GM23338 (cell line): ENCODE measurements around the gene SLC39A11. TPM values are rescaled to one million over a fixed set of nuclear protein-coding genes. Genes with fewer than 3 reads are reported as not detected.

ENCODE experiments used
- ATAC-seq: fragments of 200-7000 bp; cut with Tn5 transposase; 3 replicates; pipeline ENCODE4 v1.9.1; 2020
- DNase-seq: peaks from one replicate; pipeline ENCODE4 v3.0.0-alpha.2; 2015; ENCODE audit warnings: low spot score
- H2AFZ ChIP-seq: fragments of 200-600 bp; sonication (generic); 2 replicates; pipeline ENCODE4 v1.8.0; 2016; ENCODE audit warnings: antibody characterized with exemption, mild to moderate bottlenecking, moderate library complexity
- H3F3A ChIP-seq: fragments of 200-600 bp; sonication (generic); replicated peaks from 2 replicates; pipeline ENCODE4 v1.8.0; 2017; ENCODE audit warnings: antibody characterized with exemption, mixed run types, low read depth
- H3K27ac ChIP-seq: fragments of 200-600 bp; sonication (generic); 2 replicates; pipeline ENCODE4 v1.6.1; 2016; ENCODE audit warnings: low read depth
- H3K27me3 ChIP-seq: fragments of 200-600 bp; sonication (generic); 2 replicates; pipeline ENCODE4 v1.8.0; 2016; ENCODE audit warnings: mild to moderate bottlenecking, mixed run types, moderate library complexity; ENCODE audit not compliant: insufficient read depth
- H3K36me3 ChIP-seq: fragments of 200-600 bp; sonication (generic); 2 replicates; pipeline ENCODE4 v1.8.0; 2016; ENCODE audit warnings: mild to moderate bottlenecking; ENCODE audit not compliant: insufficient read depth
- H3K4me1 ChIP-seq: fragments of 200-600 bp; sonication (generic); 2 replicates; pipeline ENCODE4 v1.8.0; 2016; ENCODE audit warnings: mild to moderate bottlenecking, moderate library complexity; ENCODE audit not compliant: insufficient read depth
- H3K4me2 ChIP-seq: fragments of 200-600 bp; sonication (generic); 2 replicates; pipeline ENCODE4 v1.7.1; 2017; ENCODE audit warnings: mixed run types
- H3K4me3 ChIP-seq: fragments of 200-600 bp; sonication (generic); 2 replicates; pipeline ENCODE4 v1.6.1; 2016; ENCODE audit warnings: mixed run types
- H3K79me2 ChIP-seq: fragments of 200-600 bp; sonication (generic); replicated peaks from 2 replicates; pipeline ENCODE4 v1.8.0; 2017; ENCODE audit warnings: mild to moderate bottlenecking; ENCODE audit not compliant: insufficient read depth
- H3K9me2 ChIP-seq: fragments of 200-600 bp; sonication (generic); 2 replicates; pipeline ENCODE4 v1.8.0; 2017; ENCODE audit not compliant: insufficient read depth
- H4K20me1 ChIP-seq: fragments of 200-600 bp; sonication (generic); replicated peaks from 2 replicates; pipeline ENCODE4 v1.8.0; 2017; ENCODE audit warnings: mild to moderate bottlenecking; ENCODE audit not compliant: insufficient read depth
- H3K27ac Mint-ChIP-seq: 2 replicates; pipeline ENCODE4 v1.8.0; 2020; ENCODE audit warnings: inconsistent platforms, mild to moderate bottlenecking, moderate library complexity, mixed read lengths
- H3K27me3 Mint-ChIP-seq: 3 replicates; pipeline ENCODE4 v1.8.0; 2022; ENCODE audit warnings: low read depth, mild to moderate bottlenecking, moderate library complexity, mixed read lengths, inconsistent platforms; ENCODE audit not compliant: insufficient read depth, poor library complexity
- H3K36me3 Mint-ChIP-seq: 3 replicates; pipeline ENCODE4 v1.8.0; 2021; ENCODE audit warnings: low read depth, mild to moderate bottlenecking, inconsistent platforms, moderate library complexity, mixed read lengths
- H3K4me1 Mint-ChIP-seq: 3 replicates; pipeline ENCODE4 v1.8.0; 2020; ENCODE audit warnings: mild to moderate bottlenecking, inconsistent platforms, mixed read lengths
- H3K4me3 Mint-ChIP-seq: 3 replicates; pipeline ENCODE4 v1.8.0; 2021; ENCODE audit warnings: moderate library complexity, mild to moderate bottlenecking, inconsistent platforms, mixed read lengths
- H3K9me3 Mint-ChIP-seq: 3 replicates; pipeline ENCODE4 v1.8.0; 2020; ENCODE audit warnings: moderate library complexity, mild to moderate bottlenecking, inconsistent platforms, mixed read lengths
- CREB1 ChIP-seq: fragments of 250-450 bp; sonication (Bioruptor Pico); IDR thresholded peaks from 2 replicates; pipeline ENCODE4 v1.5.0; 2020; ENCODE audit warnings: low read depth, mild to moderate bottlenecking, moderate library complexity
- ETS1 ChIP-seq: IDR thresholded peaks from 2 replicates; pipeline ENCODE4 v1.6.1; 2016; ENCODE audit warnings: antibody characterized with exemption
- EZH2 ChIP-seq: fragments of 200-600 bp; sonication (generic); IDR thresholded peaks from one replicate; pipeline ENCODE4 v1.8.0; 2017; ENCODE audit warnings: antibody characterized with exemption, mild to moderate bottlenecking, low read depth; ENCODE audit not compliant: unreplicated experiment
- NANOG ChIP-seq: IDR thresholded peaks from 2 replicates; pipeline ENCODE4 v1.6.1; 2016; ENCODE audit warnings: antibody characterized with exemption, borderline replicate concordance
- ZNF114 ChIP-seq: fragments of 250-450 bp; sonication (Bioruptor Pico); IDR thresholded peaks from 2 replicates; pipeline ENCODE4 v1.5.0; 2020; ENCODE audit warnings: mild to moderate bottlenecking, moderate library complexity
- ZNF331 ChIP-seq: fragments of 250-450 bp; sonication (Bioruptor Pico); IDR thresholded peaks from 2 replicates; pipeline ENCODE4 v1.5.0; 2020; ENCODE audit warnings: low read depth, mild to moderate bottlenecking, moderate library complexity
- ZNF462 ChIP-seq: fragments of 250-450 bp; sonication (Bioruptor Pico); IDR thresholded peaks from 2 replicates; pipeline ENCODE4 v1.5.0; 2020; ENCODE audit warnings: mild to moderate bottlenecking, moderate library complexity
- polyA plus RNA-seq: library from polyadenylated mRNA; unstranded; fragments of >200 nt; fragmentation: Nextera tagmentation; extraction: Ambion mirVana; gene quantifications from 2 replicates; pipeline ENCODE4 v1.2.1, GENCODE V29; 2016
- total RNA-seq: library from RNA; depleted of rRNA; stranded (reverse); fragments of >200 nt; shearing (Covaris generic); gene quantifications from 2 replicates; pipeline ENCODE4 v1.2.3, GENCODE V29; 2014

SLC39A11 gene
- total and polyA plus RNA-seq, 2 experiments from 2014 or later = 10.8 to 18.1 TPM

DNA sequence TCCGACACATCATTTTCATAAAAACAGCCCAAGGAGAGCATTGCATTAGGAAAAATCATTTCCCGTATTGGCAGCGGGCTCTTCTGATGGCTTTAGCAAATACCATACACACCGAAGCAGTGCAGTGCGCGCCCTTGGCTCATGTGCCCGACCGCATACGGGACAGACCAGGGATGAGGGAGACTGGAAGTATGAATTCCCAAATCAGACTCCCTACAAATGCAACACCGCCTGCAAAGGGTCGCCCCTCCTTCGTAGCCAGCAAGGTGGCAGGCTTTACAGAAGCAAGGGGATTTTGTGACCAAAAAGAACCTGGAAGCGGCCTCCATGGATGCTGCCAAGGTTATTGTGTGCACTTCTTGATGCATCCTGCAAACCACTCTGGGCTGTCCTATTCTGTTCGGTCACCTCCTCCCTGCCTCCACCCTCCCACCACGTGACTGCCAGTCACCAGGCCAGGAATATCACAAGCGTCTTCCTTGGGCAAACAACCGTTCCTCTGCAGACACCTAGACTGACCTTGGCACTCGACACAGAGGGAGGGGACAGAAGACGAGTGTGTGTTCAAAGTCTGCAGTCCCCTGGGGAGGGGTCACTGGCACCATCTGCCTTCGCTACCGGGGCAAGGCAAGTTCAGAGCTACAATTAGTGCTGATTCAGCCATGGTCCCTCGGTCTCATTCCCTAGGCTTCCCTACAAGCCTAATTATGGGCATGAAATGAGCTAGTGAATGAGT lies 460.4 kb downstream of the SLC39A11 start (continued):
- TF ChIP-seq ETS1 (no peak), ZNF114 (CRISPR knock-in tag) (no peak), ZNF331 (CRISPR knock-in tag) (no peak), EZH2 (no peak)

DNA sequence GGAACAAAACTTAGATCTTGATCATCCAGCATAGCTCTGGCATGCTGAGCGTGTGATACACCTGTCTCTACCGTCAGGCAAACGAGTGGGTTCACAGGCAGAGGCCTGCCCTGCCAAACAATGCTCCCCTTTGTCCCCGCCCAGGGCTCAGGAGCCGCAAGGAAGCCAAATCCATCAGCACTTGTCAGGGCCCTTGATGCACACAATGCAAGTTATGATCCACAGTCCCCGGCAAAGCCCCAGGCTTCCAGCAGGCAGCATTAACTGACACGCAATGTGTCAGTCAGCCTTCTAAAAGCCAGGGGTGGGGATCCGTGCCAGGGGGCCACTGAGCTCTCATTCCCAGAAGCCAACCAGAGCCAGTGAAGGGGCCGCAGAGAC lies 460.9 kb downstream of the SLC39A11 start:
- peaks cover 1% of the 10 kb centered on the region for H3K27me3 Mint-ChIP-seq
- H3K4me3 Mint-ChIP-seq = no peak overlapping the region
- peak; percentile 28; the same call in 1 of the 3 replicates for ATAC-seq
- H3K9me3 Mint-ChIP-seq = peaks cover 3% of the 10 kb centered on the region; the same call in 1 of the 3 replicates
- TF ChIP-seq EZH2 = no peak
- TF ChIP-seq ZNF114 (CRISPR knock-in tag) = no peak
- Histone ChIP-seq H3K4me3 (no peak overlapping the region), H3K36me3 (no peaks in the 10 kb centered on the region), H3K4me1 (no peaks in the 10 kb centered on the region), H3K27me3 (no peaks in the 10 kb centered on the region), H3K79me2 (no peaks in the 10 kb centered on the region), H3K27ac (no peak overlapping the region), H2AFZ (peak overlapping the region; percentile 38; the same call in 1 of the 2 replicates), H3F3A (no peaks in the 10 kb centered on the region), H4K20me1 (no peaks in the 10 kb centered on the region), H3K4me2 (no peak overlapping the region), H3K9me2 (no peaks in the 10 kb centered on the region)
- DNase-seq = no peak
- H3K36me3 Mint-ChIP-seq = no peaks in the 10 kb centered on the region
- no peak overlapping the region for H3K27ac Mint-ChIP-seq
- H3K4me1 Mint-ChIP-seq = 0 out of 3 replicates have a peak, but pooled peaks cover 2% of the 10 kb centered on the region

GRCh38 chr17:72624652-72625051 lies 467.8 kb downstream of the SLC39A11 start:
- H3F3A ChIP-seq = no peaks in the 10 kb centered on the region
- no peaks in the 10 kb centered on the region for H3K36me3 Mint-ChIP-seq
- H2AFZ ChIP-seq = 0 out of 2 replicates have a peak overlapping the region, but pooled peaks have one; percentile 66
- no peak for ATAC-seq
- H3K4me2 ChIP-seq = no peak overlapping the region
- H3K4me1 Mint-ChIP-seq = peaks cover 19% of the 10 kb centered on the region
- no peaks in the 10 kb centered on the region for H4K20me1 ChIP-seq
- no peak for TF ChIP-seq CREB1 (CRISPR knock-in tag)
- TF ChIP-seq NANOG = no peak
- no peak for TF ChIP-seq ZNF331 (CRISPR knock-in tag)
- TF ChIP-seq ZNF462 (CRISPR knock-in tag) = no peak
- TF ChIP-seq EZH2 = no peak
- no peak for DNase-seq
- no peaks in the 10 kb centered on the region for H3K79me2 ChIP-seq
- no peaks in the 10 kb centered on the region for H3K27me3 ChIP-seq
- no peaks in the 10 kb centered on the region for H3K9me2 ChIP-seq
- no peaks in the 10 kb centered on the region for H3K36me3 ChIP-seq
- peaks cover 7% of the 10 kb centered on the region for H3K27me3 Mint-ChIP-seq
- H3K9me3 Mint-ChIP-seq = peaks cover 3% of the 10 kb centered on the region; the same call in 1 of the 3 replicates
- no peak overlapping the region for H3K4me3 Mint-ChIP-seq
- no peak overlapping the region for H3K4me3 ChIP-seq
- H3K4me1 ChIP-seq = peaks cover 12% of the 10 kb centered on the region
- H3K27ac Mint-ChIP-seq = no peak overlapping the region
- H3K27ac ChIP-seq = no peak overlapping the region
